OCI-LY7 (cell line): ENCODE measurements around the gene NHS. TPM values are rescaled to one million over a fixed set of nuclear protein-coding genes. Genes with fewer than 3 reads are reported as not detected.

ENCODE experiments used
- BruUV-seq: library from RNA; stranded (reverse); fragments of 400-500 nt; replicated peaks from 2 replicates; lab custom pipeline; 2021; lab: Mats Ljungman, UMichigan
- CTCF ChIA-PET: fragments of 300-600 bp; sonication (Branson Sonifier 250); formaldehyde crosslinking; loops from one replicate; lab custom pipeline; 2022; ENCODE audit warnings: antibody characterized with exemption; ENCODE audit not compliant: unreplicated experiment; lab: Charles Lee
- POLR2A ChIA-PET: fragments of 300-600 bp; sonication (Branson Sonifier 250); formaldehyde crosslinking; loops from one replicate; lab custom pipeline; 2022; ENCODE audit warnings: antibody characterized with exemption; lab: Charles Lee
- DNase-seq: peaks from one replicate; pipeline ENCODE4 v3.0.0-alpha.2; 2015; ENCODE audit warnings: low spot score
- H2AFZ ChIP-seq: fragments of 200-600 bp; sonication (generic), shearing (Covaris generic); 2 replicates; pipeline ENCODE4 v1.6.1; 2014; ENCODE audit warnings: mild to moderate bottlenecking, antibody characterized with exemption, low read length, moderate library complexity
- H3K27ac ChIP-seq: fragments of 200-600 bp; sonication (generic); 2 replicates; pipeline ENCODE4 v1.5.1; 2014; ENCODE audit warnings: mixed run types, low read depth, mild to moderate bottlenecking, moderate library complexity, low read length, inconsistent platforms; ENCODE audit not compliant: poor library complexity, severe bottlenecking
- H3K36me3 ChIP-seq: fragments of 200-600 bp; sonication (generic); 2 replicates; pipeline ENCODE4 v1.6.1; 2014; ENCODE audit warnings: mild to moderate bottlenecking, antibody characterized with exemption, low read length, moderate library complexity, mixed read lengths; ENCODE audit not compliant: insufficient read depth
- H3K4me1 ChIP-seq: fragments of 200-600 bp; sonication (generic); 2 replicates; pipeline ENCODE4 v1.5.1; 2014; ENCODE audit warnings: mild to moderate bottlenecking, low read length; ENCODE audit not compliant: insufficient read depth, poor library complexity, severe bottlenecking
- H3K4me2 ChIP-seq: fragments of 200-600 bp; sonication (generic); 2 replicates; pipeline ENCODE4 v1.6.1; 2014; ENCODE audit warnings: mild to moderate bottlenecking, low read length
- H3K4me3 ChIP-seq: fragments of 200-600 bp; sonication (generic); 2 replicates; pipeline ENCODE4 v1.5.1; 2014; ENCODE audit warnings: mild to moderate bottlenecking, low read depth, low read length; ENCODE audit not compliant: poor library complexity, severe bottlenecking
- H3K79me2 ChIP-seq: fragments of 200-600 bp; sonication (generic); 2 replicates; pipeline ENCODE4 v1.6.1; 2016; ENCODE audit warnings: low read depth, mild to moderate bottlenecking, low read length, moderate library complexity, mixed read lengths; ENCODE audit not compliant: insufficient read depth
- H3K9me2 ChIP-seq: fragments of 200-600 bp; sonication (generic); 2 replicates; pipeline ENCODE4 v1.6.1; 2016; ENCODE audit warnings: mild to moderate bottlenecking, low read length, mixed read lengths; ENCODE audit not compliant: insufficient read depth
- H3K9me3 ChIP-seq: fragments of 200-600 bp; sonication (generic); 2 replicates; pipeline ENCODE4 v1.6.1; 2014; ENCODE audit warnings: mild to moderate bottlenecking, mixed run types, low read length, mixed read lengths
- H4K20me1 ChIP-seq: fragments of 200-600 bp; sonication (generic); 2 replicates; pipeline ENCODE4 v1.6.1; 2014; ENCODE audit warnings: mild to moderate bottlenecking, antibody characterized with exemption, low read length, moderate library complexity, mixed read lengths; ENCODE audit not compliant: insufficient read depth
- CTCF ChIP-seq: fragments of 200-600 bp; sonication (generic); conservative IDR thresholded peaks from 2 replicates; pipeline ENCODE4 v1.5.1; 2014; ENCODE audit warnings: mild to moderate bottlenecking, antibody characterized with exemption, low read length, moderate library complexity, mixed read lengths
- EZH2phosphoT487 ChIP-seq: fragments of 200-600 bp; sonication (generic); IDR thresholded peaks from 2 replicates; pipeline ENCODE4 v1.6.1; 2018; ENCODE audit warnings: low read depth, borderline replicate concordance, mild to moderate bottlenecking, mixed run types, antibody characterized with exemption, low read length, moderate library complexity, mixed read lengths
- intact Hi-C: fragments of 100-400 bp; cut with micrococcal nuclease; formaldehyde crosslinking; loops from one replicate; pipeline ENCODE4 v1.10.0; 2022; ENCODE audit not compliant: unreplicated experiment
- total RNA-seq, 2 experiments: library from RNA; depleted of rRNA in 1 of 2; stranded (reverse); fragments of >200 nt in 1 of 2; shearing (Covaris generic) in 1 of 2; gene quantifications; 2 replicates each; pipeline ENCODE4 v1.2.3, GENCODE V29; 2014 to 2022

Gene NHS
- total RNA-seq, 2 experiments from 2014 or later = not detected

- Histone ChIP-seq H4K20me1 (no peaks in the 10 kb centered on the region), H3K36me3 (no peaks in the 10 kb centered on the region), H3K4me2 (no peak overlapping the region), H3K4me1 (no peaks in the 10 kb centered on the region), H3K27ac (no peak overlapping the region), H3K9me3 (no peaks in the 10 kb centered on the region), H3K79me2 (no peaks in the 10 kb centered on the region), H2AFZ (no peak overlapping the region), H3K4me3 (no peak overlapping the region), H3K9me2 (no peaks in the 10 kb centered on the region)
- TF ChIP-seq EZH2phosphoT487 (no peak), CTCF (no peak)
- ChIA-PET POLR2A (no interaction called here), CTCF (no interaction called here)
- no peak for DNase-seq
- intact Hi-C loops = no loop called here
- BruUV-seq = no TSS peak
Observed at GRCh38 chrX:17375637-17376430, 834 bp downstream of the NHS start.

- no peaks in the 10 kb centered on the region for H3K36me3 ChIP-seq
- H3K79me2 ChIP-seq = no peaks in the 10 kb centered on the region
- no peak overlapping the region for H3K27ac ChIP-seq
- TF ChIP-seq CTCF (no peak), EZH2phosphoT487 (no peak)
- no peaks in the 10 kb centered on the region for H3K9me2 ChIP-seq
- no peak for DNase-seq
- H3K9me3 ChIP-seq = no peaks in the 10 kb centered on the region
- POLR2A ChIA-PET = no interaction called here
- no peak overlapping the region for H3K4me2 ChIP-seq
- intact Hi-C loops = no loop called here
- no TSS peak for BruUV-seq
- no peak overlapping the region for H2AFZ ChIP-seq
- no peaks in the 10 kb centered on the region for H4K20me1 ChIP-seq
- CTCF ChIA-PET = no interaction called here
- H3K4me3 ChIP-seq = no peak overlapping the region
- no peaks in the 10 kb centered on the region for H3K4me1 ChIP-seq
Observed at GRCh38 chrX:17376431-17377077, 1.6 kb downstream of the NHS start.
